GM19463 (cell line): Measurements from ENCODE around the gene MYO7A.

Experiments used
- ATAC-seq: cut with Tn5 transposase; IDR thresholded peaks from one replicate; pipeline ENCODE4 v1.9.1; 2021; ENCODE audit warnings: mild to moderate bottlenecking, moderate library complexity; ENCODE audit not compliant: unreplicated experiment

The MYO7A gene

DNA sequence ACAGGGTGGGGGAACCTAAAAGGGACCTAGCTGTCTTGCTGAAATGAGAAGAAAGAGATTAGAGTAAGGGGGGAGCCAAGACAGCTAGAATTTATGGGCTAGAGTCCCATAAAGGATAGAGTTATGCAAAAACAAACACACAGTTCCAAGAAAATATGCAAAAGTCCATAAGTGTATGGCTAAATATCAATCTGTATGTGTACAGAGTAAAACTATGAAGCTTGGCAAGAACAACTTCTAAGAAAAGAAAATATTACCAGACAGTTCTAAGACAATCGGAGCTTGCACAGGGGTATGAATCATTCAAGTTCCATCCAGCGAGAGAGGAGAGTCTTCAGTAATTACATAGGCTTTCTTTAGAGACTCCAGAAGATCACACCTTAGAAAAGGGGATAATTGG is 131.6 kb downstream of the MYO7A start:
- no peak for ATAC-seq

DNA sequence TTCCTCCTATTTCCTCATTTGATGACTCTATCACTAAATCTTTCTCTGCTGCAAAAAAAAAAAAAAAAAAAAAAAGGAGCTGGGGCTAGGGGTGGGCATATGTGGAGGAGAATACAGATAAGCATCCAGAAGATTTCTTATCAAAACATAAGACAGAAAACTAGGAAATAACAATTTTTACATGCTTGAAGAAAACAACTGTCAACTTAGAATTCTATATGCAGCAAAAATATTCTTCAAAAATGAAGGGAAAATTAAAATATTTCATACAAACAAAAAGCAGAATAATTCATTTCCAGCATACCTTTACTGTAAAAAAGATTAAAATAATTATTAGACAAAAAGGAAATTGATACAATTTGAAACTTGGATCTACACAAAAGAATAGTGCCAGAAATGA is 134.8 kb downstream of the MYO7A start:
- ATAC-seq: no peak
